Tibial artery (tissue), 4 donors: ENCODE measurements around the gene MRAS.

Experiments used
- DNase-seq, 2 donors: peaks; one replicate each; pipeline ENCODE4 v3.0.0-alpha.2; 2019
- H3K27ac ChIP-seq, 2 donors: fragments of 200-600 bp; sonication (generic) in 1 of 2; 1 replicate in 1 of 2; 2 replicates in 1 of 2; pipeline ENCODE4 v1.5.1; 2018 to 2019; ENCODE audit warnings: mild to moderate bottlenecking in 1 of 2
- H3K27me3 ChIP-seq, 2 donors: fragments of 200-600 bp; sonication (generic) in 1 of 2; one replicate each; pipeline versions ENCODE4 v1.5.1 to v1.6.0; 2016 to 2019
- H3K36me3 ChIP-seq, 3 donors: fragments of 200-600 bp; sonication (generic) in 2 of 3; one replicate each; pipeline ENCODE4 v1.5.1; 2016 to 2019; ENCODE audit warnings: mild to moderate bottlenecking in 2 of 3
- H3K4me1 ChIP-seq, 4 donors: fragments of 200-600 bp; sonication (generic) in 2 of 4; 1 replicate in 3 of 4; 2 replicates in 1 of 4; pipeline ENCODE4 v1.5.1; 2016 to 2019
- H3K4me3 ChIP-seq, 2 donors: fragments of 200-600 bp; sonication (generic) in 1 of 2; 1 replicate in 1 of 2; 2 replicates in 1 of 2; pipeline ENCODE4 v1.5.1; 2018 to 2019; ENCODE audit warnings: mild to moderate bottlenecking in 2 of 2
- H3K9me3 ChIP-seq, 3 donors: fragments of 200-600 bp; sonication (generic) in 1 of 3; one replicate each; pipeline ENCODE4 v1.5.1; 2016 to 2019
- intact Hi-C: fragments of 100-400 bp; cut with DNase I; formaldehyde crosslinking; loops from one replicate; pipeline ENCODE4 v1.15.0; 2023; ENCODE audit warnings: low total_unique reads
- TF ChIP-seq, protein P1 (sequence below), 2 experiments: fragments of 200-600 bp in 1 of 2; fragments of 450-650 bp in 1 of 2; IDR thresholded peaks; one replicate each; pipeline ENCODE4 v1.5.1; 2017 to 2019; ENCODE audit warnings: antibody characterized with exemption in 2 of 2, mild to moderate bottlenecking in 1 of 2, moderate library complexity in 1 of 2

MRAS gene

DNA sequence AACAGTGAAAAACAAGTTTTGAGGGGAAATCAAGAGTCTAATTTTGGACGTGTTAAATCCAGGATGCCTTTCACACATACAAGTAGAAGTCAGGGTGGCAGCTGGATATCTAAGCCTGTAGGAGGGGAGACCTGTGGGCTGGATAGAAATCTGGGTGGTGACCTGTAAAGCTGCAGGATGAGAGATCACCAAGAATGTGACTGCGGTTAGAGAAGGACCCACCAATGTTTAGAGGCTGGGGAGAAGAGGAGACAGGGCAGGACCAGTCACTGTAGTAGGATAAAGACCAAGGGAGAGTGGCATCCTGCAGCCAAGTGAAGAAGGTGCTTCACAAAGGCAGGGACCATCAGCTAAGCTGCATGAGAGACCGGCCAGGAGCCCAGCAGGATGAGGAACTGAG is 36.2 kb downstream of the MRAS start:
- Histone ChIP-seq H3K27me3 (no peaks in the 10 kb centered on the region), H3K9me3 (no peaks in the 10 kb centered on the region), H3K4me3 (no peak overlapping the region), H3K27ac (no peak overlapping the region), H3K4me1 (peaks cover 0 to 32% (median 21%) of the 10 kb centered on the region in 4 donors), H3K36me3 (no peaks in the 10 kb centered on the region)
- TF ChIP-seq, protein P1, sequence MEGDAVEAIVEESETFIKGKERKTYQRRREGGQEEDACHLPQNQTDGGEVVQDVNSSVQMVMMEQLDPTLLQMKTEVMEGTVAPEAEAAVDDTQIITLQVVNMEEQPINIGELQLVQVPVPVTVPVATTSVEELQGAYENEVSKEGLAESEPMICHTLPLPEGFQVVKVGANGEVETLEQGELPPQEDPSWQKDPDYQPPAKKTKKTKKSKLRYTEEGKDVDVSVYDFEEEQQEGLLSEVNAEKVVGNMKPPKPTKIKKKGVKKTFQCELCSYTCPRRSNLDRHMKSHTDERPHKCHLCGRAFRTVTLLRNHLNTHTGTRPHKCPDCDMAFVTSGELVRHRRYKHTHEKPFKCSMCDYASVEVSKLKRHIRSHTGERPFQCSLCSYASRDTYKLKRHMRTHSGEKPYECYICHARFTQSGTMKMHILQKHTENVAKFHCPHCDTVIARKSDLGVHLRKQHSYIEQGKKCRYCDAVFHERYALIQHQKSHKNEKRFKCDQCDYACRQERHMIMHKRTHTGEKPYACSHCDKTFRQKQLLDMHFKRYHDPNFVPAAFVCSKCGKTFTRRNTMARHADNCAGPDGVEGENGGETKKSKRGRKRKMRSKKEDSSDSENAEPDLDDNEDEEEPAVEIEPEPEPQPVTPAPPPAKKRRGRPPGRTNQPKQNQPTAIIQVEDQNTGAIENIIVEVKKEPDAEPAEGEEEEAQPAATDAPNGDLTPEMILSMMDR (IDR thresholded peaks at IDR 0.05), result no peak
- DNase-seq, result peak in 1 of 2 donors; percentile 35
- intact Hi-C loops, result no loop called here

DNA sequence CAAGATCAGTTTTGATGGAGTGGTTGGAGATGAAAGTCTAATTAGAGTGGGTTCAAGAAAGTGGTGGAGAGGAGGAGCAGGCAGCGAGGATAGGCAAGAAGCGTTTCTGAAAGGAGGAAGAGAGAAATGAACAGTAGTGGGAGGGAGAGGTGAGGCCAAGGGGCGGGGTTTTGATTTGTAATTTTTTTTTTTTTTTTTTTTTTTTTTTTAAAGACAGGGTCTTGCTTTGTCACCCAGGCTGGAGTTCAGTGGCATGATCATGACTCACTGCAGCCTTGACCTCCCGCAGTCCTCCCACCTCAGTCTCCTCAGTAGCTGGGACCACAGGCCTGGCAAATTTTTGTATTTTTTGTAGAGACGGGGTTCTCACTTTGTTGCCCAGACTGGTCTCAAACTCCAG is 36.6 kb downstream of the MRAS start:
- Histone ChIP-seq H3K4me3 (no peak overlapping the region), H3K27me3 (no peaks in the 10 kb centered on the region), H3K27ac (no peak overlapping the region), H3K36me3 (no peaks in the 10 kb centered on the region), H3K9me3 (no peaks in the 10 kb centered on the region), H3K4me1 (peaks cover 0 to 37% (median 24%) of the 10 kb centered on the region in 4 donors)
- DNase-seq, result no peak
- intact Hi-C loops, result no loop called here
- TF ChIP-seq, protein P1 (IDR thresholded peaks at IDR 0.05), result no peak

DNA sequence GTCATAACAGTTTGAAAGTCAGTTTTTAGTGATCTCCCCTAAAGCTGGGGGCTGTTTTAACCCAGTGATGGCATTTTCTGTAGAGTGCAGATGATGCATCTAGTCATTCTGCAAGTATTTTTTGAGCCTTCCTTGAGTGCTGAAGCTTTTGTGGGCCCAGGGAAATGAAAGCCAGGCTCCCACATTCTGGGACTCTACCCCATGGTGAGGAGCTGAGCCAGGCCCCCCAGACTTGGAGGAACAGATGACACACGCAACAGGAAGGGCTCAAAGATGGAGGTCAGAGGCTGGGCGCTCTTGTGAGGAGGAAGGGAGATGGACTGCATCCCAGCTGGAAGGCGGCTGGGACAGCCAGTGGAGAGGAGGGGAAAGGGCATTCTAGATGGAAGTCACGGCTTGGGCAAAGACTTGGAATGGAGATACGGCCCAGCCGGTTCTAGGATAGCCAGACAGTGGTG is 40.8 kb downstream of the MRAS start:
- peak in 1 of 2 donors; percentile 64 for DNase-seq
- Histone ChIP-seq H3K27me3 (no peaks in the 10 kb centered on the region), H3K4me3 (no peak overlapping the region), H3K36me3 (no peaks in the 10 kb centered on the region), H3K4me1 (peaks cover 0 to 17% (median 14%) of the 10 kb centered on the region in 4 donors), H3K27ac (peak overlapping the region; percentile 52 to 53), H3K9me3 (no peaks in the 10 kb centered on the region)
- intact Hi-C loops, result no loop called here
- TF ChIP-seq, protein P1 (IDR thresholded peaks at IDR 0.05), result no peak

DNA sequence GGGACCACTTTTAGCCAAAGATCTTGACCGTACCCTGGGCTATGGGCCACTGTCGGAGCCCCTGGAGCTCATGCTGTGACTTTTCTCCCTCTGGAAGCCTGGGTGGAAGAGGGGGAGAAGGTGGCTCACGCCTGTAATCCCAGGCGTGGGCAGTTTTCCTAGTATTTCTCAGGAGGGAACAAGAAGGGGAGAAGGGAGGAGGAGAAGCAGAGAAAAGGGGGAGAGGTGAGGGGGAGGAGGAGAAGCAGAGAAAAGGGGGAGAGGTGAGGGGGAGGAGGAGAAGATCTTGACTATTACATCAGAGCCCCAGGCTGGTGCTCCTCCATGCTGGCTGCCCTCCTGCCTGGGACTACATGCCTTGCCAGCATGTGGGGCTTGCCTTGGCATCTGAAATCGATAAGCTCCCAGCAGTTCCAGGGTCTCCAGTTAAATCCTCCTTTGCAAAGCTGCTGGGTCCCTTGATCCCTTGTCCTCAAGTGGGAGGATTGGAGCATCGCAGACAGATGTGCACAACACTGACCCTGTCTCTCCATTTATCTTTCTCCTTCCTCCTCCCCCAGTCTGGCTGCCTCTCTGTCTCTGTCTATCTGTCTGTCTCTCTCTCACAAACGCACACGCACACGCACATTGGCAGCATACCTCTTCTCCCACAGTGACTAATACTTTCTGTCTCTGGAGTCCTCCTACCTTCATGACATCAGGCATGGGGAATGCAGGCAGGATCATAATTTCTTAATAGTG is 41.6 kb downstream of the MRAS start:
- TF ChIP-seq, protein P1 (IDR thresholded peaks at IDR 0.05), result no peak
- DNase-seq, result peak in 1 of 2 donors; percentile 47
- Histone ChIP-seq H3K27ac (peak overlapping the region; percentile 52 to 53), H3K4me1 (peaks cover 0 to 17% (median 14%) of the 10 kb centered on the region in 4 donors), H3K9me3 (no peaks in the 10 kb centered on the region), H3K4me3 (no peak overlapping the region), H3K36me3 (no peaks in the 10 kb centered on the region), H3K27me3 (no peaks in the 10 kb centered on the region)
- intact Hi-C loops, result no loop called here

DNA sequence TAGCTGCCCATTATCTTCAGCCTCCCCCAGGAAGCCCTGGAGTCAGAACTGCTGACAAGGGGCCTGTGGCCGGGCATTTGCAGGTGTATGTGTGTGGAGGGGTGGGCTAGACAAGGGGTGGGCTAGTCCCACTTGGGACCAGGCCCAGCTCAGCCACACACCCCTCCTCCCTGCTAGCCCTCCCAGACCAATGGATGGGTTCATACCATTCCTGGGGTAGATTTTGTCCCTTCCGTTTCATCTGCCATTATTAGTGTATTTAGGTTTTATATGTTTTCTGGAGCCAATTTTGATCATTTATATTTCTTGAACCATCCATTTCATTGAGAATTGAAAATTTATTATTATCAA is 42.2 kb downstream of the MRAS start:
- Histone ChIP-seq H3K4me1 (peaks cover 0 to 17% (median 14%) of the 10 kb centered on the region in 4 donors), H3K4me3 (no peak overlapping the region), H3K27me3 (no peaks in the 10 kb centered on the region), H3K9me3 (no peaks in the 10 kb centered on the region), H3K36me3 (no peaks in the 10 kb centered on the region), H3K27ac (peak overlapping the region; percentile 52 to 53)
- intact Hi-C loops, result no loop called here
- TF ChIP-seq, protein P1 (IDR thresholded peaks at IDR 0.05), result no peak
- DNase-seq, result no peak
